BE2C (cell line): ENCODE measurements around the gene DAB1.

Source experiments
- DNase-seq: peaks from one replicate; pipeline ENCODE4 v3.0.0-alpha.2; 2020
- H3K27me3 ChIP-seq: fragments of 250-450 bp; sonication (Bioruptor Pico); 2 replicates; pipeline ENCODE4 v1.5.1; 2020; ENCODE audit warnings: mild to moderate bottlenecking
- H3K36me3 ChIP-seq: fragments of 250-450 bp; sonication (Bioruptor Pico); 2 replicates; pipeline ENCODE4 v1.5.1; 2020; ENCODE audit warnings: mild to moderate bottlenecking
- H3K4me1 ChIP-seq: fragments of 250-450 bp; sonication (Bioruptor Pico); 2 replicates; pipeline ENCODE4 v1.5.1; 2020
- H3K4me3 ChIP-seq: 2 replicates; pipeline ENCODE4 v1.5.1; 2011; ENCODE audit warnings: low read depth, low read length
- H3K9me3 ChIP-seq: fragments of 250-450 bp; sonication (Bioruptor Pico); 2 replicates; pipeline ENCODE4 v1.5.1; 2020
- TF ChIP-seq, protein P1 (sequence below): IDR thresholded peaks from 2 replicates; pipeline ENCODE4 v1.5.1; 2012; ENCODE audit warnings: mild to moderate bottlenecking, low read depth, low read length

Gene DAB1

DNA sequence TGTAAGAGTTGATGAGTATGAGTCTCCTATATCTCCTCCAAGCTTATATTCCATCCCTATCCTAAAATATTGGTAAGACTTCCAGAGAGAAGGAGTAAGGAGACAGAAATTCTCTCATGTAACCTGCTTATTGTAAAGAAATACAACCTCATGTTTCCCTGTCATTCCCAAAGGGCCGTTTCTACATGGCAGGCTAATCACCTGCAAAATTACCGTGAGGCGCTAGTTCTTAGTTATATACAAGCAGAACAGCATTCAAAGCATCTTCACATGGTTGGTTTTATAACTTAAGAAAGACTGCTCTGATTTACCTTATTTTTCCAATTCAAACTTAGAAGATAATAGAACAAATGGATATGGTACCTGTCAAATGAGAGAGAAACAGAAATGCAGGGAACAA, 42.9 kb downstream of the DAB1 start:
- no peaks in the 10 kb centered on the region for H3K36me3 ChIP-seq
- H3K9me3 ChIP-seq = no peaks in the 10 kb centered on the region
- H3K27me3 ChIP-seq = no peaks in the 10 kb centered on the region
- DNase-seq = no peak
- TF ChIP-seq, protein P1, sequence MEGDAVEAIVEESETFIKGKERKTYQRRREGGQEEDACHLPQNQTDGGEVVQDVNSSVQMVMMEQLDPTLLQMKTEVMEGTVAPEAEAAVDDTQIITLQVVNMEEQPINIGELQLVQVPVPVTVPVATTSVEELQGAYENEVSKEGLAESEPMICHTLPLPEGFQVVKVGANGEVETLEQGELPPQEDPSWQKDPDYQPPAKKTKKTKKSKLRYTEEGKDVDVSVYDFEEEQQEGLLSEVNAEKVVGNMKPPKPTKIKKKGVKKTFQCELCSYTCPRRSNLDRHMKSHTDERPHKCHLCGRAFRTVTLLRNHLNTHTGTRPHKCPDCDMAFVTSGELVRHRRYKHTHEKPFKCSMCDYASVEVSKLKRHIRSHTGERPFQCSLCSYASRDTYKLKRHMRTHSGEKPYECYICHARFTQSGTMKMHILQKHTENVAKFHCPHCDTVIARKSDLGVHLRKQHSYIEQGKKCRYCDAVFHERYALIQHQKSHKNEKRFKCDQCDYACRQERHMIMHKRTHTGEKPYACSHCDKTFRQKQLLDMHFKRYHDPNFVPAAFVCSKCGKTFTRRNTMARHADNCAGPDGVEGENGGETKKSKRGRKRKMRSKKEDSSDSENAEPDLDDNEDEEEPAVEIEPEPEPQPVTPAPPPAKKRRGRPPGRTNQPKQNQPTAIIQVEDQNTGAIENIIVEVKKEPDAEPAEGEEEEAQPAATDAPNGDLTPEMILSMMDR = no peak
- H3K4me3 ChIP-seq = no peak overlapping the region
- H3K4me1 ChIP-seq = no peaks in the 10 kb centered on the region

DNA sequence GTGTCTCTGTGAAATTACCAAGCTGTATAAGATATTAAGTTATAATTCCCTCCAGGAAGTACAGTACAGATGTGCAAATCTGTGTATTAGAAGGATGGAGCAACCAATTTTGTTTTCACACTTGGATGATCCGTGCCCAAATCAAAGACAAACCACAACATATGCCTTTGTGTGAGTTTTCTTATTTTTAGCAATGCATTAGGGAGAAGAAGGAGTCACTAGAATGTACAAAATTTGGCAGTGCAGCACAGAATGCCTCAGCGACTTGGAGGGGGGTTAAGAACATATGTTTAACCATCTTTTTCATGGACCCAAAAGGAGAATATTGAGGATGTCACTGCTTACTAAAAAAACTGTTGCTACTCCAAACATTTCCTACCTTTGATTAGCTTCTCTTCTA, 45.3 kb downstream of the DAB1 start:
- DNase-seq = no peak
- TF ChIP-seq, protein P1 = no peak
- H3K36me3 ChIP-seq = no peaks in the 10 kb centered on the region
- no peaks in the 10 kb centered on the region for H3K4me1 ChIP-seq
- H3K27me3 ChIP-seq = no peaks in the 10 kb centered on the region
- H3K4me3 ChIP-seq = no peak overlapping the region
- no peaks in the 10 kb centered on the region for H3K9me3 ChIP-seq

DNA sequence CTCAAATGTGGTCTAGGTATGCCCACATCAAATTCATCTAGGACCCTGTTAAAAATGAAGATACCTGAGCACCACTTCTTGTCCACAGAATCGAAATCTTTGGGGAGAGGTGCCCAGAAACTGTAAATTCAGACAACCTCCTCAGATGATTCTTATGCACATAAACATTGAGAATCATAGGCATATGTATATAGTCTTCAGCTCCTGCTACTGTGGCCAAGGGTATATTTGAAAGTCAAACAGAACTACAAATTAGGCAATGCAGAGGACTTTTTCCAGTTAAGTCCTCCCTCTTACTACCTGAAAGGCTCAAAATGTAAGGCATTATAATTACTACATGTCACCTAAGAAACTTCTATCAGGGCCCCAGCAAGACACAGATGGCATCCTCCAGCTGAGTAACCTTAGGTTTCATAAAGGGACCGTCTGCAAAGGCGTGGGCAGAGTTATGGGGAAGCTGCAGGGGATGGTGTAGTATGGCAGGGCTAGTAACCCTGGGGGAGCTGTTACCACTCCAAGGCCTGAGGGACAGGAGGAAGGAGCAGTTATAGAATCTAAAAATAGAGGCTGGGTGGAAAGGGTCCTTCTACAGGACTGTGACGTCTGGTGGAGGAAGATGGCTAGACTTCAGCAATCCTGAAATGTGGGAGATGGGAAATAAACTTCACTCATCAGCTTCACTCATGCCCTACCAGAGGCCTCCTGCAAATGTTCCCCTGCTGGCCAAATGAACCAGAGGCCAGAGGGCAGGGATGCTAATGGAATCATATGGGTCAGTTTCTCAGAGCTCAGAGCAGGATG, 46.3 kb downstream of the DAB1 start:
- TF ChIP-seq, protein P1 = no peak
- Histone ChIP-seq H3K4me1 (no peaks in the 10 kb centered on the region), H3K9me3 (no peaks in the 10 kb centered on the region), H3K36me3 (no peaks in the 10 kb centered on the region), H3K4me3 (no peak overlapping the region), H3K27me3 (no peaks in the 10 kb centered on the region)
- DNase-seq = no peak

DNA sequence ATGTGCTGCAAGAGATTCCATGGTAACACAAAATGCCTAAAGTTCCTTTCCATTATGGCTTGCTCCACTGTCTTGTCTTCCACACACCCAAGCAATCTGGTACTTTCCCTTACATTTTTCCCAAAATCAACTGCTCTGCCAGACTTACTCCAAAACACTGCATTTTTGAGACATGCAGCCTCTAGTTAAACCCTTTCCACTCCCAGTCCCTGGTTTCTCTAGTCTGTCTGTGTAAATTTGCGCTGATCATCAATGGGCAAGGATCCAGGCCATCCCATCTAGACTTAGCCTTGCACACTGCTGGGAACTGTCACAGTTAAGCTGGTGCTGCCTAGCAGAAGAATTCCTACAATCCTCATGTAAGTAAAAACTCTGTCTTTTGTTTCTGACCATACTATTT, 47.8 kb downstream of the DAB1 start:
- Histone ChIP-seq H3K9me3 (no peaks in the 10 kb centered on the region), H3K4me3 (no peak overlapping the region), H3K36me3 (no peaks in the 10 kb centered on the region), H3K27me3 (no peaks in the 10 kb centered on the region), H3K4me1 (no peaks in the 10 kb centered on the region)
- DNase-seq = no peak
- TF ChIP-seq, protein P1 = no peak

DNA sequence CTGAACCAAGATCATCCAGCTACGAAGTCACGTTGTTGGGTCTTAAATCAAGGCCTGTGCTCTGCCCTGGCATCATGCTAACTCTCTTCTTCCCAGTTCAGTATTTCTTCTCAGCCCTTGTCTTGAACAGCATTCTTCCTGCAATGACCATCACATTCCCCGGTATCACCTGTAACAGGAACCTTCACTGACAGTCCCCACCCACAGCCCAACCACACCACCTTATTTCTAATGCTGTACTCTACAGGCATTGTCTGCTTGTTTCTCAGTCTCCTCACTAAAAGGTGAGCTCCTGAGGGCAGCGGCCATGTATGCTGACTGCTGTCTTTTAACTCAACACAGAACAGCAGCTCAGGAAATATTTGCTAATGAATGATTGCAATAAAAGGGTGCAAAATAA, 54.0 kb downstream of the DAB1 start:
- no peaks in the 10 kb centered on the region for H3K9me3 ChIP-seq
- H3K4me3 ChIP-seq = no peak overlapping the region
- H3K36me3 ChIP-seq = no peaks in the 10 kb centered on the region
- H3K4me1 ChIP-seq = no peaks in the 10 kb centered on the region
- no peaks in the 10 kb centered on the region for H3K27me3 ChIP-seq
- TF ChIP-seq, protein P1 = no peak
- no peak for DNase-seq

DNA sequence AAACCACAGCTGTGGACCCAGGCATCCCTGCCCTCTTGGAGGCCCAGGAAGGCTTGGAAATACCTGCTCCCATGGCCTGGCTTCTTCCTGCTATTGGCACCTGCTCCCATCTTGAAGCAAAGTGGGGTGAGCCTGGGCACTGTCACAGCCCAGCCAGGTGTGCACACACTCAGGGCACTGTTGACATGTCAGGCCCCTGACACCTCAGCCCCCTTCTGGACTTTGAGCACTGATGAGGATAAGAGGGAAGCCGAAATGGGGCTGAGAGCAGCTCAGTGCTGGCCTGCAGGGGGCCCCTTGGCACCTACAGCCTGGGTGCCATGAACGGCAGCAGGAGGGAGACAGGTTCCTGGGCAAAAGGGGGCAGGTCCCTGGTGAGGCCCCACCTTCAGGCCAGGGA, 55.9 kb downstream of the DAB1 start:
- TF ChIP-seq, protein P1 = no peak
- H3K4me1 ChIP-seq = no peaks in the 10 kb centered on the region

More for the DNA sequence above, 55.9 kb downstream of the DAB1 start:
- Histone ChIP-seq H3K4me3 (no peak overlapping the region), H3K27me3 (no peaks in the 10 kb centered on the region), H3K36me3 (no peaks in the 10 kb centered on the region), H3K9me3 (no peaks in the 10 kb centered on the region)
- no peak for DNase-seq
